SKM-1 treated with dmso at 0.1 percent for 144 hours (cell line): Measurements from ENCODE around the gene ACADL.

Source experiments
- DNase-seq: peaks from one replicate; lab custom pipeline; 2025; ENCODE audit not compliant: unreplicated experiment; lab: John Stamatoyannopoulos, UW

The ACADL gene

DNA sequence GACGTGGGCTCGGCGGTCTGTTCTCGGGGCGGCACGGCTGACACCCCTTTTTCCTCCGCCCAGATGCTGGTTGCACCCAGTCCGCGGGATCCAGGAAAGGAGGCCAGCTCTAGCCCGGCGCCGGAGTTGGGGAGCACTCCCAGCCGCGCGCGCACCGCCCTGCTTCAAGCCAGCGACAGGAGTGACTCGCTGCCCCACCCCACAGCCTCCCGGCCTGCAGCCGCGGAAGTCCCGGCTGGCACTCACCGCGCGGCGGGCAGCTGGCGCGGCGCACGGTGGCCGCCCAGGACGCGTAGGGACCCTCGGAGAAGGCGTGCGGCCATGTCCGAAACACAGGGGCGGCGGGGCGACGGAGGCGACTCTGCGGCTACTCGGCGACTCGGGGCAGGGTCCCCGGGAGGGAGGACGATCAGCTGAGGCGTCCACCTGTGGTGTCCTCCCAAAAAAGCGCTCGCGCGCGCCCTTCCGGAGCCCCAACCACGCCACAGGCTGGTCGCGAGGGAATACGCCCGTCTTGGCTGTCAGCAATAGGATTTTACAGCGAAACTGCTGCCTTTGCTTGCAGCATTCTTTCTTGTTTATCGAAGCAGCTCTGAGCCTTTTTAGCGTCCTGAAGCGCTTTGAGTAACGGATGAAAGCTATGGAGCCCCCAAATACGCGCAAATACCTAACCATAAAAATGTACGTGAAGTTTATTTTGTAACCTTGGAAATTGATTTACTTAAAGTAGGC, at the start of gene ACADL:
Gene ACADL (minus strand): TSS at position 507 of the 732 bp plus-strand sequence. CDS start 184 bp downstream, at position 323.
- DNase-seq, result peak; percentile 39

- no peak for DNase-seq
Observed at GRCh38 chr2:210271300-210271699, 46.1 kb upstream of the ACADL start.

DNA sequence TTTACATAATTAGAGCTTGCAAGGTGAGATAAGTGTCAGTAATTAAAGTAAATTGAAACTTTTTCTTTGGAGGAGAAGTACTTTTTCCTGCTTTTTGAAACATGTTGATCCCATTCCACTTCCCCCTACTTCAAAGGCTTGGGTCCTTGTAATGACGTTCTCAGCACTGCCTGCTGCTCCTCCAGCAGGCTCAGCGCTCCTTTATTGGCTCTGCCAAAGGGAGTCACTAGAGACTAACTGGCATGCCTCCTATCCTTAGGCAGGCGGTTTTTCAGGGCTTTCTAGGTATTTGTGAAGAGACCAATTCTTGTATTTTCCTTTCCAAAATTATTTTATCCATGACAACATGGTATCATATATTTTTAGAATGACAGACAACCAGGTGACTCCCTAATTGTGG, 43.9 kb upstream of the ACADL start:
- DNase-seq, result no peak

DNA sequence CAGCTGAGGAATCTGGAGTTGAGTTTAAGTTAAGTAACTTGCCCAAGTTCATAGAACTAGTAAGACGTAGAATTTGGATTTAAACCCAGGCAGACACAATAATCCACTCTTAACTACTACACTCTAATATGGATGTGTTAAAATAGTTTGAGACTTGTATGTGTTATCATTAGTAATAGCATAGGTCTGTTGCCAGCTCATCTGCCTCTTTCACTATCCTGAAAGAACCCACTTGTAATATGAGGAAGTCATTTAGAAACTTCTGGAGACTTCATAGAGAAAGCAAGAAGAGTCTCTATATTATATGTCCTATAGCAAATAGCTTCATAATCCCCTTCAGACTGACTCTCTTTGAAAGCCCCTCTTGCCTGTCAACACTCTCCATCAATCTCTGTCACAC, 43.0 kb upstream of the ACADL start:
- no peak for DNase-seq

GRCh38 chr2:210267698-210268097, 42.5 kb upstream of the ACADL start:
- no peak for DNase-seq

- no peak for DNase-seq
Observed at GRCh38 chr2:210264282-210264681, 39.0 kb upstream of the ACADL start.

DNA sequence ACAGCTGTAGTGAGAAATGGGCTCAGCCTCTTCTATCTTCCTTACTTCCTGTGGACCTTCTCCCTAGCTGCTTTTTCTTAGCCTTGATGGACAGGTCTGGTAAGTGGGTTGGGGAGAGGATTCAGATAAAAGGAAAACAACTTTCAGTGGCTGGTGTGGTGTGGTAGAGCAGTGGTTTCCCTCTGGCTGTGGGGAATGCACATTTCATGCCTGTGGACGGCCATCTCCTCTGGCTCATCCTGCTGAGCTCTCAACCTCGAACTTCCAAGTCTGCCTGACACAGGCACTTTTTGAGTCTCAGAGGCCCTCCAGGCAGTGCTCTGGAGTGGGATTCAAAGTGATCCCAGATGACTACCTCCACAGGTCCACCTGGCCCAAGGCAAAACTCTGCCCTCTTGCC, 38.6 kb upstream of the ACADL start:
- no peak for DNase-seq

- DNase-seq, result no peak
Observed at GRCh38 chr2:210262036-210262435, 36.8 kb upstream of the ACADL start.

- no peak for DNase-seq
Observed at GRCh38 chr2:210259687-210260086, 34.4 kb upstream of the ACADL start.

DNA sequence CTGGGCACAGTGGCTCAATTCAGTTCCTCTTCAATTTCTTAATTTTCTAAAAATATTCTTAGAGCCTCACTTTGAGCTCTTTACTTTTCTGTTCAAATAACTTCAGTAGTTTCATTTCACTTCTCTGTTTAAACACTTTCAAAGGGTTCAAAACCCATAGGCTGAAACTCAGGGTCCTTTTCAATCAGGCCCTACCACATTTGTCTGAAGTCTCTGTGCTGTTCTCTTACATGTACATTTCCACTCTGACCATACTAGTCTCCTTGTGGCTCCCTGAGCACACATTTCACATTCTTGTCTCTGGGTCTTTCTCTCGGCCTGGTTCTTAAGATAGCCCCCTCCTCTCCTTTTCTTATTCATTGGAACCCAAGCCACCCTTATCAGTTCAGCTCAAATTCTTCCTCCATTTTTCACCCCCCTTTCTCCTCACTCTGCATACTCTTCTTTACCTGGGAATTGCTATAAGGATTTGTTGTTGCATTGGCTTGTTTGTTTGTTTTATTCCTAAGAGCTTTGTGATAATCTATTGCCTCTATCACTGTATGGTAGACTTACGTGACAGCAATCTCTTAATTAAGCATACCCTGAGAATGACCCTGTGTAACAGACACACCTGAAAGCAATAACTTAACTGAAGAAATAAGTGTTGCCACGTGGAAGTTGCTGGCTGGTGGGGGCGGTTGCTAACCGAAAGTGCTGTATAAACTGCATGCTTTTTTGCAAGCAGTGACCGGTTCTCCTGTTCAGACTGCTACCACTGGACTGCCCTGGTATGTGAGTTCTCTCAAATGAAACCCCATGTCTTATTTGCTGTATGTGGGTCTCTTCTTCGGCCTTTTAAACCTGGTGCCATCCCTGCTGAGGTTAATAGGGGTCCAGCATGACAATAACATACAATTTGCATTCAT, 27.7 kb upstream of the ACADL start:
- no peak for DNase-seq

DNA sequence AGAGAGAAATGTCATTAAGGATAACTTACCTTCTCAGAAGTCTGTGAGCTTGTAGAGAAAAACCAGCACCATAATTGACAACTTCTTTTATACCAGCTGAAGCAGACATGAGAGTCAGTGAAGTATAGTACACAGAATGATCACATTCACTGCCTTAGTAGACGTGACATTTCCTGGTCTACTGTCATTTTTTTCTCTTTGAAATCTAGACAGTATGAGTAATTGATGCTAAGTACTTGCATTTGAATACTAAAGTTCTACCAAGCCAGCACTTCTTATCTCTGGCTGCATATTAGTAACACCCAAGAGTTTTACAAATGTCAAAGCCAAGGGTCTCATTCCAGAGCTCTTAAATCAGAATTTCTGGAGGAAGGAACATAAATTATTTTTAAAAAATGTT, 25.4 kb upstream of the ACADL start:
- DNase-seq, result no peak

- DNase-seq, result no peak
Observed at GRCh38 chr2:210233487-210233886, 8.2 kb upstream of the ACADL start.

DNA sequence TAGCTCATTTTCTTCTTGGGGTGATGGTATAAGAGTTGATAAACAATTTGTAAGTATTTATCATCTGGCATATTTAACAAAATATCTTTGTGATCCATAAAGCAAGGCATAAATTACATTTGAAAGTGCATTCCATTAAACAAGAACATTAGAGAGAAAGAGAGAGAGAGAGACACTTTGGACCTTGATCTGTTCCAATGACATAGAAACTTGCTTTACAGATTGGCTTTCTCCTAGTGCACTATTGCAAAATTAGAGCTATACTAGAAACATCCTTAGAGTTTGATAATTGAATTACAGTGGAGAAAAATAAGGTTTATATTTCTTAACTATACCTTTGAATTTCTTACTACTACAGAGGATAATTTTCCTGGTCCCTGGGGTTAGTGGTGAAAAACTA, 5.7 kb upstream of the ACADL start:
- no peak for DNase-seq

DNA sequence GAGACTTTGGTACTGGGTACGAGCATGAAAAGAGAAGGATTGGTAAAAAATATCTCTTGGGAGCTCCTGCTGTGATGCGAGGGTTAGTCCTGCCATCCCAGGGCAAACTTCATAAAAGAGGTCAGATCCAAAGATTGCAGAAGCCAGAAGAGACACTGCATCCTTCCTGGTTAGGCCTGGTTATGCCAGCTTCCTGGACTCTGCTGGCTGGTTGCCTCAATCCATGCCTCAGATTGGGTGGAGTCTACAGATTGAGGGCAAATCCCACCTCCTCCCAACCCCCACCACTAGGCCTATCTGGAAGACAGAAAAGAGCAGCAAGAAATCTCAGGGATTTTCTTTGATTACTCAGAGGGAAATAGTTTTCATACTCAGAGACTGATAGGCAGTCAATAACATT, 5.3 kb upstream of the ACADL start:
- DNase-seq, result no peak

- no peak for DNase-seq
Observed at GRCh38 chr2:210228586-210228985, 3.3 kb upstream of the ACADL start.

DNA sequence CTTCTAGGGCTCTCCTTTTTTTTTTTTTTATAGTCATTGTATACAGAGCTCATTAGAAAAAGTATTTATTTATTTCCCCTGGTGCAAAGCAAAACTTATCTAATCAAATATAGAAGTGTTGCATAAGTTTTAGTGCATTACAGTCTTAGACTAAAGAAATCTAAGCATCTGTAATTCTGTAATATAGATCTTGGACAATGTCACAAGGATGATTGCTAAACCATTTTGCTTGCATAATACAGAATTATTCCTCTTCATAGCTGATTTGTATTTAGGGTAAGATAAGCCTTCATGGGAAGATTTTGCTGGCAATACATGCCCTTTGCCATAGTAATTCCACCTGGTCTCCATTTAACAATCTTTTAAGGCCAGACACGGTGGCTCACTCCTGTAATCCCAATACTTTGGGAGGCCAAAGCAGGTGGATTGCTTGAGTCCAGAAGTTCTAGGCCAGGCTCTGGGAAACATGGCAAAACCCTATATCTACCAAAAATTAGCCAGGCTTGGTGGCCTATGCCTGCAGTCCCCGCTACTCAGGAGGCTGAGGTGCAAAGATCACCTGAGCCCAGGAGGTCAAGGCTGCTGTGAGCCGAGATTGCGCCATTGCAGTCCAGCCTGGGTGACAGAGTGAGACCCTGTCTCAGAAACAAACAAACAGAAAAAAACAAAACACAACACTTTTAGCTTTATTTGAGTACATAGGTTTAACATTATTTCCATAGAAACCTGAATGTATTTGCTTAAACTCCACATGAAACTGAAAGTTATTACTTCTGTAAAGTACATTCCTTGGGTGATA, 2.2 kb upstream of the ACADL start:
- DNase-seq, result no peak

DNA sequence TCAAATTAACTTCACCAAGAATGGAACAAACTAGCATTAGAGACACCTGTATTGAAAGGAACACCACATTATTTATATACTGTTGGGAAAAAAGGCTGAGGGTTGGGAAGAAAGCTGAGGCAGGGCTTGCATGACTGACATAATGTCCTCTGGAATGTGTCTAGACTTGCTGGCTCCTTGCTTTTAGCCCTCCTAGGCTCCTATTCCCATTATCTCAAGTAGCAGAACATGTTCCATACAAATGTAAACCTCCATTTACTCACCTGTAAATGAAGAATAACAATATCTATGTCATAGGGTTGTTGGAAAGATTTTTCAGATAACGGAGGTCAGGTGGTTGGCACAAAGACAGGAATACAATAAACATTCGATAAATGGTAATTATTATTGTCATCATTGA, 976 bp upstream of the ACADL start:
- DNase-seq, result no peak

GRCh38 chr2:210224591-210224940, 681 bp downstream of the ACADL start:
- DNase-seq, result no peak

GRCh38 chr2:210215120-210215519, 10.1 kb downstream of the ACADL start:
- no peak for DNase-seq

- no peak for DNase-seq
Observed at GRCh38 chr2:210210185-210210584, 15.1 kb downstream of the ACADL start.

DNA sequence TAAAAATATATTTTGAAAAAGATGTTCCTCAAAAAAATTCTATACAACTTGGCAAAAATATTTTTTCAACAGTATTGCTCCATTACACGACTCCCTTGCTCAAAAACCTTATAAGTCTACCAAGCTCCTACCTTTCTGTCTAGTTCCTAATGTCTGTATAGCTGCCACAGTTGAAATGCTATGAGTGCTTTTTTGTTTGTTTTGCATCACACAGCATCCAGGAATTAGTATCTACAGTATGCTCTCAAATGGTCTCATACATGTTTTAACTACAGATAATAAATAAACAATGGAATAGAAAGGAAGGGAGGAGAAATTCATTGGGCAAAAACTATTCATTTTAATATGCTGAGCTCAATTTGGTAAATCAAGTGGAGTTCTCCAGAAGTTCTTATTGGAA, 17.3 kb downstream of the ACADL start:
- DNase-seq, result no peak

DNA sequence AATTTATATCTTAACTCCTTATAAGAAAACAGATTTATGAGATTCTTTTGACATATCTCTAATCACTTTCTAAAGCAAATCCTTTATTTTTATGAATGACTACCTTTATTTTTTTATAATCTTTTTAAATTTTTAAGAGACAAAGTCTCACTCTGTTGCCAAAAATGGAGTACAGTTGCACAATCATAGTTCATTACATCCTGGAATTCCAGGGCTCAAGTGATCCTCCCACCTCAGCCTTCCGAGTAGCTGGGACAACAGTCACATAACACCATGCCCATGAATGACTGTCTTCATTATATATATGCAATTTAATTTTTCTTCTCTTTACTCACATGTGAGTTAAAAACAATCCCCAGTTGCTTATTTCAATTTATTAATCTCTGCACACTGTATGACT, 21.7 kb downstream of the ACADL start:
- DNase-seq, result no peak
